Caco-2 (cell line): Measurements from ENCODE around the gene KCNAB1. TPM values are rescaled to one million over a fixed set of nuclear protein-coding genes. Genes with fewer than 3 reads are reported as not detected.

Source experiments
- BruUV-seq: library from RNA; stranded (reverse); fragments of 400-500 nt; replicated peaks from 2 replicates; lab custom pipeline; 2021; lab: Mats Ljungman, UMichigan
- CTCF ChIA-PET: fragments of 300-600 bp; sonication (Branson Sonifier 250); formaldehyde crosslinking; loops from one replicate; lab custom pipeline; 2022; ENCODE audit warnings: antibody characterized with exemption; lab: Charles Lee
- POLR2A ChIA-PET: fragments of 300-600 bp; sonication (Branson Sonifier 250); formaldehyde crosslinking; loops from one replicate; lab custom pipeline; 2022; ENCODE audit warnings: antibody characterized with exemption; lab: Charles Lee
- DNase-seq, 2 experiments: peaks; one replicate each; pipeline versions ENCODE4 v3.0.0 to v3.0.0-alpha.2; 2020 to 2022
- H3K27me3 ChIP-seq: replicated peaks from 2 replicates; pipeline ENCODE4 v1.6.0; 2011; ENCODE audit warnings: low read length; ENCODE audit not compliant: control insufficient read depth, insufficient read depth
- H3K36me3 ChIP-seq: 2 replicates; pipeline ENCODE4 v1.5.1; 2011; ENCODE audit warnings: low read length; ENCODE audit not compliant: control insufficient read depth, insufficient read depth
- H3K4me1 ChIP-seq: fragments of 250-450 bp; sonication (Bioruptor Pico); 2 replicates; pipeline ENCODE4 v1.5.1; 2020; ENCODE audit warnings: mild to moderate bottlenecking
- H3K4me3 ChIP-seq: 2 replicates; pipeline ENCODE4 v1.5.1; 2011; ENCODE audit warnings: low read depth, mild to moderate bottlenecking, control low read depth, low read length
- H3K9me3 ChIP-seq: fragments of 250-450 bp; sonication (Bioruptor Pico); 2 replicates; pipeline ENCODE4 v1.5.1; 2020; ENCODE audit warnings: mild to moderate bottlenecking, moderate library complexity
- H3K27ac Mint-ChIP-seq: one replicate; pipeline ENCODE4 v1.8.0; 2022; ENCODE audit warnings: mixed read lengths; ENCODE audit not compliant: unreplicated experiment
- H3K27me3 Mint-ChIP-seq: one replicate; pipeline ENCODE4 v1.8.0; 2022; ENCODE audit warnings: mixed read lengths; ENCODE audit not compliant: insufficient read depth, unreplicated experiment
- H3K36me3 Mint-ChIP-seq: one replicate; pipeline ENCODE4 v1.8.0; 2022; ENCODE audit warnings: mild to moderate bottlenecking, mixed read lengths; ENCODE audit not compliant: insufficient read depth, unreplicated experiment
- H3K4me1 Mint-ChIP-seq: one replicate; pipeline ENCODE4 v1.8.0; 2022; ENCODE audit warnings: low read depth, mixed read lengths; ENCODE audit not compliant: unreplicated experiment
- H3K4me3 Mint-ChIP-seq: one replicate; pipeline ENCODE4 v1.8.0; 2022; ENCODE audit warnings: mild to moderate bottlenecking, moderate library complexity, mixed read lengths; ENCODE audit not compliant: unreplicated experiment
- H3K9me3 Mint-ChIP-seq: one replicate; pipeline ENCODE4 v1.8.0; 2022; ENCODE audit warnings: mixed read lengths; ENCODE audit not compliant: unreplicated experiment
- CTCF ChIP-seq, 2 experiments: fragments of 200-600 bp in 1 of 2; IDR thresholded peaks; 1 replicate in 1 of 2; 2 replicates in 1 of 2; pipeline versions ENCODE4 v1.5.1 to v1.8.0; 2011 to 2022; ENCODE audit warnings: antibody characterized with exemption in 1 of 2, control low read depth in 1 of 2, inconsistent platforms in 1 of 2, low read depth in 1 of 2, low read length in 1 of 2, mild to moderate bottlenecking in 1 of 2, moderate library complexity in 1 of 2; ENCODE audit not compliant: insufficient read depth in 1 of 2, severe bottlenecking in 1 of 2, unreplicated experiment in 1 of 2
- intact Hi-C: fragments of 100-400 bp; cut with micrococcal nuclease; formaldehyde crosslinking; loops from one replicate; pipeline ENCODE4 v1.10.0; 2022; ENCODE audit not compliant: unreplicated experiment
- total RNA-seq: library from RNA; stranded (reverse); gene quantifications from 2 replicates; pipeline ENCODE4 v1.2.3, GENCODE V29; 2022

KCNAB1 gene
- total RNA-seq, 1 experiment from 2014 or later = 0.14 TPM

GRCh38 chr3:156525808-156526207 is 405.4 kb downstream of the KCNAB1 start:
- Histone ChIP-seq H3K9me3 (no peaks in the 10 kb centered on the region), H3K4me3 (no peak overlapping the region), H3K27me3 (no peaks in the 10 kb centered on the region), H3K36me3 (no peaks in the 10 kb centered on the region), H3K4me1 (no peaks in the 10 kb centered on the region)
- no peak for TF ChIP-seq CTCF (IDR thresholded peaks at IDR 0.05; ENCODE audit: insufficient read depth in 1 of 2, low read depth in 1 of 2, low read length in 1 of 2, severe bottlenecking in 1 of 2, unreplicated experiment in 1 of 2)
- intact Hi-C loops = no loop called here
- no peaks in the 10 kb centered on the region for H3K27me3 Mint-ChIP-seq
- no peaks in the 10 kb centered on the region for H3K9me3 Mint-ChIP-seq
- BruUV-seq = no TSS peak
- peaks cover 8% of the 10 kb centered on the region for H3K36me3 Mint-ChIP-seq
- DNase-seq = no peak
- ChIA-PET CTCF (no interaction called here), POLR2A (no interaction called here)
- H3K4me3 Mint-ChIP-seq = no peak overlapping the region
- H3K27ac Mint-ChIP-seq = no peak overlapping the region
- H3K4me1 Mint-ChIP-seq = no peaks in the 10 kb centered on the region

- no peaks in the 10 kb centered on the region for H3K27me3 Mint-ChIP-seq
- CTCF ChIA-PET = interaction anchor here (0.7 kb wide), 1 partner anchor 18 kb away, joined by 3 read pairs; no protein-coding TSS in a partner anchor
- H3K9me3 ChIP-seq = no peaks in the 10 kb centered on the region
- H3K9me3 Mint-ChIP-seq = no peaks in the 10 kb centered on the region
- intact Hi-C loops = no loop called here
- no peak for TF ChIP-seq CTCF (IDR thresholded peaks at IDR 0.05; ENCODE audit: insufficient read depth in 1 of 2, low read depth in 1 of 2, low read length in 1 of 2, severe bottlenecking in 1 of 2, unreplicated experiment in 1 of 2)
- no peak for DNase-seq
- no peak overlapping the region for H3K4me3 ChIP-seq
- POLR2A ChIA-PET = no interaction called here
- no peaks in the 10 kb centered on the region for H3K36me3 ChIP-seq
- H3K4me1 Mint-ChIP-seq = no peaks in the 10 kb centered on the region
- H3K4me1 ChIP-seq = no peaks in the 10 kb centered on the region
- H3K36me3 Mint-ChIP-seq = peaks cover 8% of the 10 kb centered on the region
- no peak overlapping the region for H3K27ac Mint-ChIP-seq
- BruUV-seq = no TSS peak
- no peak overlapping the region for H3K4me3 Mint-ChIP-seq
- no peaks in the 10 kb centered on the region for H3K27me3 ChIP-seq
These were observed 406.7 kb downstream of the KCNAB1 start for GRCh38 chr3:156527060-156527459.

- Histone ChIP-seq H3K4me1 (peaks cover 16% of the 10 kb centered on the region), H3K9me3 (no peaks in the 10 kb centered on the region), H3K27me3 (no peaks in the 10 kb centered on the region), H3K4me3 (no peak overlapping the region), H3K36me3 (0 out of 2 replicates have a peak, but pooled peaks cover 1% of the 10 kb centered on the region)
- intact Hi-C loops = no loop called here
- ChIA-PET POLR2A (interaction anchor here (0.5 kb wide), 1 partner anchor 520 kb away, joined by 3 read pairs; no protein-coding TSS in a partner anchor), CTCF (no interaction called here)
- no peaks in the 10 kb centered on the region for H3K27me3 Mint-ChIP-seq
- no peak overlapping the region for H3K27ac Mint-ChIP-seq
- BruUV-seq = no TSS peak
- TF ChIP-seq CTCF (IDR thresholded peaks at IDR 0.05; ENCODE audit: insufficient read depth in 1 of 2, low read depth in 1 of 2, low read length in 1 of 2, severe bottlenecking in 1 of 2, unreplicated experiment in 1 of 2) = no peak
- H3K4me3 Mint-ChIP-seq = no peak overlapping the region
- DNase-seq = no peak
- no peaks in the 10 kb centered on the region for H3K9me3 Mint-ChIP-seq
- peaks cover 17% of the 10 kb centered on the region for H3K36me3 Mint-ChIP-seq
- peaks cover 13% of the 10 kb centered on the region for H3K4me1 Mint-ChIP-seq
These were observed 410.6 kb downstream of the KCNAB1 start for GRCh38 chr3:156530980-156531379.
